Measurements from ENCODE around the gene MID1IP1. TPM values are rescaled to one million over a fixed set of nuclear protein-coding genes. Genes with fewer than 3 reads are reported as not detected.

Gene MID1IP1
- 60.4 and 61.7 TPM in 2 replicates for total RNA-seq

- intact Hi-C loops (cut with micrococcal nuclease) = loop anchor here (1.0 to 10.0 kb wide), 11 partner anchors 15 to 1936 kb away; partner anchors contain the start of genes BCOR, DYNLT3, MED14 and RPGR
Observed at GRCh38 chrX:38800981-38801845, at the start of gene MID1IP1. MID1IP1 (plus strand) TSS chrX:38801459; CDS start chrX:38804947, 3,488 bp downstream.

GRCh38 chrX:38754102-38754790 is 47.0 kb upstream of the MID1IP1 start:
- intact Hi-C loops (cut with micrococcal nuclease) = loop anchor here (1.0 to 10.0 kb wide), 5 partner anchors 90 to 961 kb away; no protein-coding TSS in a partner anchor

- intact Hi-C loops (cut with micrococcal nuclease) = loop anchor here (1.0 to 10.0 kb wide), 5 partner anchors 91 to 960 kb away; no protein-coding TSS in a partner anchor
Observed at GRCh38 chrX:38754818-38755718, 46.2 kb upstream of the MID1IP1 start.

- intact Hi-C loops (cut with micrococcal nuclease) = no loop called here
Observed at GRCh38 chrX:38760883-38761282, 40.4 kb upstream of the MID1IP1 start.

GRCh38 chrX:38768079-38768478 is 33.2 kb upstream of the MID1IP1 start:
- intact Hi-C loops (cut with micrococcal nuclease) = loop anchor here (1.0 kb wide), 2 partner anchors 217 to 381 kb away; no protein-coding TSS in a partner anchor

GRCh38 chrX:38770152-38770551 is 31.1 kb upstream of the MID1IP1 start:
- intact Hi-C loops (cut with micrococcal nuclease) = no loop called here

GRCh38 chrX:38774249-38774648 is 27.0 kb upstream of the MID1IP1 start:
- intact Hi-C loops (cut with micrococcal nuclease) = no loop called here

GRCh38 chrX:38796946-38797345 is 4.3 kb upstream of the MID1IP1 start:
- intact Hi-C loops (cut with micrococcal nuclease) = no loop called here

GRCh38 chrX:38798956-38799355 is 2.3 kb upstream of the MID1IP1 start:
- intact Hi-C loops (cut with micrococcal nuclease) = no loop called here

GRCh38 chrX:38799995-38800580 is 1.2 kb upstream of the MID1IP1 start:
- intact Hi-C loops (cut with micrococcal nuclease) = loop anchor here (2.0 to 10.0 kb wide), 9 partner anchors 397 to 1937 kb away; partner anchors contain the start of genes BCOR, DYNLT3, MED14 and RPGR

GRCh38 chrX:38803243-38803587 is 2.0 kb downstream of the MID1IP1 start:
- intact Hi-C loops (cut with micrococcal nuclease) = loop anchor here (5.0 to 10.0 kb wide), 8 partner anchors 476 to 1934 kb away; partner anchors contain the start of genes BCOR, DYNLT3, MED14 and RPGR

GRCh38 chrX:38803588-38804431 is 2.6 kb downstream of the MID1IP1 start:
- intact Hi-C loops (cut with micrococcal nuclease) = loop anchor here (2.0 to 10.0 kb wide), 11 partner anchors 477 to 1933 kb away; partner anchors contain the start of genes BCOR, CXorf38, DYNLT3 and MED14

- intact Hi-C loops (cut with micrococcal nuclease) = loop anchor here (2.0 to 10.0 kb wide), 11 partner anchors 477 to 1933 kb away; partner anchors contain the start of genes BCOR, CXorf38, DYNLT3 and MED14
Observed at GRCh38 chrX:38804432-38804681, 3.1 kb downstream of the MID1IP1 start.

- intact Hi-C loops (cut with micrococcal nuclease) = loop anchor here (2.0 to 10.0 kb wide), 12 partner anchors 72 to 1932 kb away; partner anchors contain the start of genes BCOR, CXorf38, DYNLT3 and MED14
Observed at GRCh38 chrX:38804682-38805431, 3.6 kb downstream of the MID1IP1 start.

- intact Hi-C loops (cut with micrococcal nuclease) = loop anchor here (1.0 to 10.0 kb wide), 10 partner anchors 11 to 1841 kb away; partner anchors contain the start of genes CXorf38 and DYNLT3
Observed at GRCh38 chrX:38805432-38806389, 4.5 kb downstream of the MID1IP1 start.

GRCh38 chrX:38806875-38807621 is 5.8 kb downstream of the MID1IP1 start:
- intact Hi-C loops (cut with micrococcal nuclease) = loop anchor here (1.0 to 10.0 kb wide), 7 partner anchors 9 to 1208 kb away; partner anchors contain the start of gene DYNLT3
